Endothelial cell of hepatic sinusoid (primary cell): ENCODE data around the gene TAPT1.

Experiments
- in situ Hi-C: cut with HindIII; loops from 2 replicates; pipeline ENCODE4 v1.10.0; 2017; ENCODE audit warnings: low sequenced_read_pairs

The TAPT1 gene

GRCh38 chr4:16140231-16140878 is 85.9 kb downstream of the TAPT1 start:
- in situ Hi-C loops, result no loop called here

- in situ Hi-C loops, result no loop called here
Measured at GRCh38 chr4:16139066-16139945, 87.0 kb downstream of the TAPT1 start.

- in situ Hi-C loops, result no loop called here
Measured at GRCh38 chr4:16136827-16137226, 89.4 kb downstream of the TAPT1 start.

- in situ Hi-C loops, result no loop called here
Measured at GRCh38 chr4:16136311-16136710, 90.0 kb downstream of the TAPT1 start.

GRCh38 chr4:16133406-16133805 is 92.9 kb downstream of the TAPT1 start:
- in situ Hi-C loops, result no loop called here

GRCh38 chr4:16131293-16131692 is 95.0 kb downstream of the TAPT1 start:
- in situ Hi-C loops, result no loop called here

GRCh38 chr4:16129336-16129735 is 96.9 kb downstream of the TAPT1 start:
- in situ Hi-C loops, result no loop called here

- in situ Hi-C loops, result no loop called here
Measured at GRCh38 chr4:16126714-16127113, 99.6 kb downstream of the TAPT1 start.

- in situ Hi-C loops, result no loop called here
Measured at GRCh38 chr4:16125571-16126445, 100.5 kb downstream of the TAPT1 start.

GRCh38 chr4:16124232-16124631 is 102.0 kb downstream of the TAPT1 start:
- in situ Hi-C loops, result no loop called here

- in situ Hi-C loops, result no loop called here
Measured at GRCh38 chr4:16123356-16124084, 102.8 kb downstream of the TAPT1 start.

GRCh38 chr4:16122784-16123183 is 103.5 kb downstream of the TAPT1 start:
- in situ Hi-C loops, result no loop called here

- in situ Hi-C loops, result no loop called here
Measured at GRCh38 chr4:16122308-16122711, 104.0 kb downstream of the TAPT1 start.

- in situ Hi-C loops, result no loop called here
Measured at GRCh38 chr4:16120720-16121119, 105.6 kb downstream of the TAPT1 start.

- in situ Hi-C loops, result no loop called here
Measured at GRCh38 chr4:16119981-16120380, 106.3 kb downstream of the TAPT1 start.

- in situ Hi-C loops, result no loop called here
Measured at GRCh38 chr4:16118090-16118489, 108.2 kb downstream of the TAPT1 start.

- in situ Hi-C loops, result no loop called here
Measured at GRCh38 chr4:16117164-16117563, 109.1 kb downstream of the TAPT1 start.

GRCh38 chr4:16116493-16116990 is 109.7 kb downstream of the TAPT1 start:
- in situ Hi-C loops, result no loop called here

GRCh38 chr4:16116019-16116418 is 110.3 kb downstream of the TAPT1 start:
- in situ Hi-C loops, result no loop called here

- in situ Hi-C loops, result no loop called here
Measured at GRCh38 chr4:16114546-16114945, 111.7 kb downstream of the TAPT1 start.
